SK-N-SH (cell line): Measurements from ENCODE around the gene IFNL2. TPM values are rescaled to one million over a fixed set of nuclear protein-coding genes. Genes with fewer than 3 reads are reported as not detected.

Source experiments
- CTCF ChIA-PET: fragments of 300-600, 350-600 bp; formaldehyde crosslinking; extraction: SDS; loops from one replicate; lab custom pipeline; 2021; lab: Yijun Ruan, JAX
- POLR2A ChIA-PET: fragments of 350-600 bp; sonication (Branson Sonifier 250); formaldehyde crosslinking; extraction: SDS; loops from one replicate; lab custom pipeline; 2020; ENCODE audit warnings: antibody characterized with exemption, inconsistent platforms; lab: Yijun Ruan, JAX
- DNase-seq: peaks from one replicate; pipeline ENCODE4 v3.0.0; 2012
- H2AFZ ChIP-seq: fragments of 200-600 bp; sonication (generic); 2 replicates; pipeline ENCODE4 v1.8.1; 2016; ENCODE audit warnings: antibody characterized with exemption, mild to moderate bottlenecking, low read depth
- H3F3A ChIP-seq: fragments of 200-600 bp; sonication (generic); replicated peaks from 2 replicates; pipeline ENCODE3; 2016; ENCODE audit warnings: antibody characterized with exemption, mild to moderate bottlenecking; ENCODE audit not compliant: insufficient read depth
- H3K27ac ChIP-seq, 2 experiments: fragments of 200-500 bp in 1 of 2; fragments of 200-600 bp in 1 of 2; sonication (Bioruptor generic) in 1 of 2; sonication (generic), shearing (Covaris generic) in 1 of 2; 2 replicates each; pipeline versions ENCODE4 v1.5.1 to v1.6.1; 2014 to 2016; ENCODE audit warnings: low read depth in 2 of 2, inconsistent platforms in 1 of 2, low read length in 1 of 2, mild to moderate bottlenecking in 1 of 2, mixed read lengths in 1 of 2
- H3K27me3 ChIP-seq: fragments of 200-600 bp; sonication (generic), shearing (Covaris generic); 2 replicates; pipeline ENCODE4 v1.6.1; 2016; ENCODE audit warnings: mixed run types; ENCODE audit not compliant: insufficient read depth
- H3K36me3 ChIP-seq, 2 experiments: fragments of 200-500 bp in 1 of 2; fragments of 200-600 bp in 1 of 2; sonication (Bioruptor generic) in 1 of 2; sonication (generic) in 1 of 2; replicated peaks in 1 of 2; 2 replicates each; pipeline versions ENCODE3 to v1.5.1; 2014 to 2016; ENCODE audit warnings: low read length in 1 of 2, mild to moderate bottlenecking in 1 of 2; ENCODE audit not compliant: insufficient read depth in 2 of 2, control insufficient read depth in 1 of 2
- H3K4me1 ChIP-seq, 2 experiments: fragments of 200-500 bp in 1 of 2; fragments of 200-600 bp in 1 of 2; sonication (Bioruptor generic) in 1 of 2; sonication (generic), shearing (Covaris generic) in 1 of 2; 2 replicates each; pipeline versions ENCODE4 v1.5.1 to v1.6.1; 2014 to 2016; ENCODE audit warnings: low read depth in 1 of 2, low read length in 1 of 2, mixed run types in 1 of 2; ENCODE audit not compliant: insufficient read depth in 2 of 2, control insufficient read depth in 1 of 2
- H3K4me2 ChIP-seq: fragments of 200-600 bp; sonication (generic), shearing (Covaris generic); 2 replicates; pipeline ENCODE4 v1.6.1; 2017; ENCODE audit warnings: mixed run types
- H3K4me3 ChIP-seq, 2 experiments: fragments of 200-500 bp in 1 of 2; fragments of 200-600 bp in 1 of 2; sonication (Bioruptor generic) in 1 of 2; sonication (generic), shearing (Covaris generic) in 1 of 2; 2 replicates each; pipeline versions ENCODE4 v1.5.1 to v1.8.1; 2014 to 2016; ENCODE audit warnings: low read depth in 2 of 2, inconsistent platforms in 1 of 2, low read length in 1 of 2, mild to moderate bottlenecking in 1 of 2, mixed read lengths in 1 of 2, moderate library complexity in 1 of 2
- H3K79me2 ChIP-seq: fragments of 200-600 bp; sonication (generic); 2 replicates; pipeline ENCODE4 v1.8.1; 2017; ENCODE audit warnings: mild to moderate bottlenecking; ENCODE audit not compliant: insufficient read depth
- H3K9ac ChIP-seq: fragments of 200-600 bp; sonication (generic); 2 replicates; pipeline ENCODE4 v1.6.1; 2017; ENCODE audit warnings: mixed run types
- H3K9me2 ChIP-seq: fragments of 200-600 bp; sonication (generic); 2 replicates; pipeline ENCODE4 v1.6.1; 2017; ENCODE audit warnings: mixed run types
- H3K9me3 ChIP-seq: fragments of 200-600 bp; sonication (generic); 2 replicates; pipeline ENCODE4 v1.6.1; 2017; ENCODE audit warnings: mixed run types, mild to moderate bottlenecking, moderate library complexity
- H4K20me1 ChIP-seq: fragments of 200-600 bp; sonication (generic); 2 replicates; pipeline ENCODE4 v1.6.1; 2017; ENCODE audit warnings: mild to moderate bottlenecking, mixed run types; ENCODE audit not compliant: insufficient read depth
- CHD2 ChIP-seq: fragments of 150-350 bp; IDR thresholded peaks from 2 replicates; pipeline ENCODE4 v1.6.1; 2018; ENCODE audit warnings: low read length; ENCODE audit not compliant: partially characterized antibody
- ELF1 ChIP-seq: IDR thresholded peaks from 2 replicates; pipeline ENCODE4 v1.4.0; 2012
- EZH2phosphoT487 ChIP-seq: fragments of 200-600 bp; sonication (generic); IDR thresholded peaks from 2 replicates; pipeline ENCODE4 v1.6.1; 2017; ENCODE audit warnings: low read depth, mixed run types, mild to moderate bottlenecking, antibody characterized with exemption, moderate library complexity, borderline replicate concordance
- FOSL2 ChIP-seq: IDR thresholded peaks from 2 replicates; pipeline ENCODE4 v1.4.0; 2012; ENCODE audit warnings: low read depth, mild to moderate bottlenecking, moderate library complexity, borderline replicate concordance
- FOXJ3 ChIP-seq: sonication (generic); formaldehyde crosslinking; IDR thresholded peaks from 2 replicates; pipeline ENCODE4 v1.5.1; 2020; ENCODE audit warnings: mild to moderate bottlenecking, missing genetic modification reagents
- IRF3 ChIP-seq: fragments of 150-350 bp; IDR thresholded peaks from 2 replicates; pipeline ENCODE4 v1.6.1; 2016; ENCODE audit warnings: mild to moderate bottlenecking, low read depth, low read length
- JUND ChIP-seq: IDR thresholded peaks from 2 replicates; pipeline ENCODE4 v1.4.0; 2012
- MAX ChIP-seq: IDR thresholded peaks from 2 replicates; pipeline ENCODE4 v1.4.0; 2012; ENCODE audit warnings: low read depth
- MEF2A ChIP-seq: IDR thresholded peaks from 2 replicates; pipeline ENCODE4 v1.4.0; 2012; ENCODE audit warnings: low read depth, borderline replicate concordance
- MXI1 ChIP-seq: IDR thresholded peaks from 2 replicates; pipeline ENCODE4 v1.6.1; 2012; ENCODE audit warnings: mild to moderate bottlenecking, low read depth, low read length, improper control_type of control experiment
- NFIC ChIP-seq: IDR thresholded peaks from 2 replicates; pipeline ENCODE4 v1.4.0; 2012; ENCODE audit warnings: borderline replicate concordance
- NRF1 ChIP-seq: IDR thresholded peaks from 2 replicates; pipeline ENCODE4 v1.6.1; 2012; ENCODE audit warnings: low read depth, mild to moderate bottlenecking, low read length
- POLR2AphosphoS5 ChIP-seq: IDR thresholded peaks from 2 replicates; pipeline ENCODE4 v1.6.1; 2012; ENCODE audit warnings: low read depth, low read length
- RCOR1 ChIP-seq: fragments of 150-350 bp; IDR thresholded peaks from 2 replicates; pipeline ENCODE4 v1.6.1; 2017; ENCODE audit warnings: antibody characterized with exemption, low read length
- REST ChIP-seq: IDR thresholded peaks from 2 replicates; pipeline ENCODE4 v1.6.1; 2012; ENCODE audit warnings: mild to moderate bottlenecking, low read depth, low read length, moderate library complexity
- RFX5 ChIP-seq: IDR thresholded peaks from 2 replicates; pipeline ENCODE4 v1.6.1; 2012; ENCODE audit warnings: mild to moderate bottlenecking, improper control_type of control experiment, low read length
- RXRA ChIP-seq: IDR thresholded peaks from 2 replicates; pipeline ENCODE4 v1.4.0; 2012; ENCODE audit warnings: low read depth, mild to moderate bottlenecking, borderline replicate concordance
- SIN3A ChIP-seq: IDR thresholded peaks from 2 replicates; pipeline ENCODE4 v1.6.1; 2012; ENCODE audit warnings: low read depth, mild to moderate bottlenecking, low read length, moderate library complexity, borderline replicate concordance
- SMC3 ChIP-seq: IDR thresholded peaks from 2 replicates; pipeline ENCODE4 v1.6.1; 2012; ENCODE audit warnings: low read depth, low read length, improper control_type of control experiment
- TAF1 ChIP-seq: IDR thresholded peaks from 2 replicates; pipeline ENCODE4 v1.6.1; 2012; ENCODE audit warnings: low read depth, mild to moderate bottlenecking, low read length, moderate library complexity, borderline replicate concordance
- YY1 ChIP-seq: IDR thresholded peaks from 2 replicates; pipeline ENCODE4 v1.4.0; 2012; ENCODE audit warnings: low read depth, mild to moderate bottlenecking
- WGBS: methylation state at CpG from one replicate; pipeline ENCODE4 v1.1.6; 2017; ENCODE audit warnings: low lambda C conversion rate; 5-methylcytosine and 5-hydroxymethylcytosine counted together
- polyA plus RNA-seq, 3 experiments: library from polyadenylated mRNA; depleted of rRNA; stranded (reverse); fragments of >200 nt; gene quantifications; 2 replicates each; pipeline ENCODE4 v1.2.3, GENCODE V29; 2012

Gene IFNL2
- polyA plus RNA-seq, 1 of the 3 experiments (the other 2 are of a cell fraction) = not detected

- Histone ChIP-seq H3K4me1 (peaks cover 0 to 10% of the 10 kb centered on the region in 2 experiments; a peak in 1 of 4 replicates), H3K27me3 (no peaks in the 10 kb centered on the region), H3F3A (no peaks in the 10 kb centered on the region), H3K9me3 (no peaks in the 10 kb centered on the region), H4K20me1 (no peaks in the 10 kb centered on the region)
- DNase-seq = no peak
- TF ChIP-seq POLR2AphosphoS5 = no peak
- TF ChIP-seq RXRA = no peak
- no peak for TF ChIP-seq FOXJ3 (CRISPR knock-in tag)
- TF ChIP-seq REST = no peak
- no peak for TF ChIP-seq ELF1
- no peak for TF ChIP-seq NFIC
- TF ChIP-seq MAX = no peak
- TF ChIP-seq, all 33 proteins: peak for 0
- Histone ChIP-seq H2AFZ (no peak overlapping the region), H3K9ac (no peak overlapping the region), H3K4me2 (no peak overlapping the region), H3K27ac (no peak overlapping the region), H3K4me3 (no peak overlapping the region), H3K36me3 (peaks cover 0 to 3% of the 10 kb centered on the region in 2 experiments), H3K79me2 (no peaks in the 10 kb centered on the region), H3K9me2 (no peaks in the 10 kb centered on the region)
- ChIA-PET CTCF (interaction anchor here (1.3 kb wide), 1 partner anchor 196 kb away, joined by 4 read pairs; no protein-coding TSS in a partner anchor), POLR2A (no interaction called here)
- WGBS = 96% methylated on average over 5 of the region's 5 CpGs
Observed at GRCh38 chr19:39318071-39318470, 49.9 kb downstream of the IFNL2 start.

- no peak for DNase-seq
- H3K27me3 ChIP-seq = no peaks in the 10 kb centered on the region
- no peak overlapping the region for H2AFZ ChIP-seq
- H3K79me2 ChIP-seq = no peaks in the 10 kb centered on the region
- no peaks in the 10 kb centered on the region for H4K20me1 ChIP-seq
- ChIA-PET POLR2A (no interaction called here), CTCF (no interaction called here)
- no peak overlapping the region for H3K4me3 ChIP-seq
- peaks cover 0 to 10% of the 10 kb centered on the region in 2 experiments; a peak in 1 of 4 replicates for H3K4me1 ChIP-seq
- H3K9ac ChIP-seq = no peak overlapping the region
- H3F3A ChIP-seq = no peaks in the 10 kb centered on the region
- H3K27ac ChIP-seq = no peak overlapping the region
- TF ChIP-seq TAF1 = no peak
- TF ChIP-seq IRF3 = no peak
- no peak for TF ChIP-seq MAX
- TF ChIP-seq SMC3 = no peak
- no peak for TF ChIP-seq RFX5
- no peak for TF ChIP-seq JUND
- TF ChIP-seq NRF1 = no peak
- no peak for TF ChIP-seq EZH2phosphoT487
- TF ChIP-seq RCOR1 = no peak
- no peak for TF ChIP-seq MXI1
- no peak for TF ChIP-seq MEF2A
- TF ChIP-seq SIN3A = no peak
- no peak for TF ChIP-seq POLR2AphosphoS5
- TF ChIP-seq NFIC = no peak
- TF ChIP-seq FOSL2 = no peak
- TF ChIP-seq CHD2 = no peak
- no peak for TF ChIP-seq ELF1
- no peak for TF ChIP-seq YY1
- H3K9me3 ChIP-seq = no peaks in the 10 kb centered on the region
- H3K9me2 ChIP-seq = no peaks in the 10 kb centered on the region
- WGBS = 88% methylated on average over 4 of the region's 4 CpGs
- no peak overlapping the region for H3K4me2 ChIP-seq
- peaks cover 0 to 2% of the 10 kb centered on the region in 2 experiments for H3K36me3 ChIP-seq
Observed at GRCh38 chr19:39318690-39319089, 50.5 kb downstream of the IFNL2 start.
